Left colon (tissue), 2 donors: ENCODE data around the gene SIX4. TPM values are rescaled to one million over a fixed set of nuclear protein-coding genes. Genes with fewer than 3 reads are reported as not detected.

ENCODE experiments used
- ATAC-seq: fragments of 200-7000 bp; cut with Tn5 transposase; one replicate; pipeline ENCODE4 v1.9.1; 2020; ENCODE audit warnings: mild to moderate bottlenecking, moderate library complexity
- DNase-seq, 2 donors: peaks; one replicate each; pipeline ENCODE4 v3.0.0-alpha.2; 2020
- intact Hi-C, 2 donors: fragments of 100-400 bp; cut with DNase I in 1 of 2; cut with micrococcal nuclease in 1 of 2; formaldehyde crosslinking; loops; one replicate each; pipeline versions ENCODE4 v1.11.2 to v1.14.0; 2022; cut with DNase I, micrococcal nuclease
- total RNA-seq, 2 donors: library from RNA; stranded (reverse); fragmentation: NEBNext Ultra II Directional; extraction: Animal tissue kit (Norgen Biotek cat#: 25700); gene quantifications; one replicate each; pipeline ENCODE4 v1.2.1, GENCODE V29; 2021
- donor health status: DM: no; HTN: no; CAD: no.
- donor health status: DM: yes; HTN: yes; CAD: no.

The SIX4 gene
- total RNA-seq, 2 donors from 2014 or later: 0.09 to 0.11 TPM

DNA sequence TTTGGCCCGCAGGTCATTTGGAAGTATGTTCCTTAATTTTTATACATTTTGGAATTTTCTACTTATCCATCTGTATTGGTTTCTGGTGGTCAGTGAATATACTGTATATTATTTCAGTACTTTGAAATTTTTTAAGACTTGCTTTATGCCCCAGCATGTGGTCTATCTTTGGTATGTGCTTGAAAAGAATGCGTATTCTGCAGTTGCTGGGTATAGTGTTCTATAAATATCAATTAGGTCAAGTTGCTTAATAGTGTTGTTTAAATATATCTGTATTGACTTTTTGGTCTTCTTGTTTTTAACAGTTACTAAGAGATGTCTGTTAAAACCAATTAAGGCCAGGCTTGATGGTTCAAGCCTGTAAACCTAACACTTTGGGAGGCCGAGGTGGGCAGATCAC is 53.2 kb downstream of the SIX4 start:
- ATAC-seq: no peak
- intact Hi-C loops: no loop called here
- DNase-seq: no peak

DNA sequence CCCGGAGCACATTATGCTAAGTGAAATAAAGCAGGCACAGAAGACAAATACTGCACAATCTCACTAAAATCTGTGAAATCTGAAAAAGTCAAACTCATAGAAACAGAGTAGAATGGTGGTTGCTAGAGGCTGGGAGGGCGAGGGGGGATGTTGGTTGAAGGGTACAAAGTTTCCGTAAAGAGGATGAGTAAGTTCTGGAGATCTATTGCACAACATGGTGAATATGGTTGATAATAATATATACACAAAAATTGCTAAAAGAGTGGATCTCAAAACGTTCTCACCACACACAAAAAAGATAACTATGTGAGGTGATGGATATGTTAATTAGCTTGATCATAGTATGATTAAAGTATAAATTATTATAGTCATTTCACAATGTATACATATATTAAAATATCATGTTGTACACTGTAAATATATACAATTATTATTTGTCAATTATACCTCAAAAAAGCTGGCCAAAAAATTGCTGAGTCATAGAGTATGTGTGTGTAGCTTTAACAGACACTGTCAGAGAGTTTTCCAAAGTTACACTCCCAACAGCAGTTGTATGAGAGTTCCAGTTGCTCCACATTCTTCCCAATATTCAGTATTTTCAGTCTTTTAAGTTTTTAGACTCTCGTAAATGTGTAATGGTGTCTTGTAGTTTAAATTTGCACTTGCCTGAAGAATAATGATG is 55.6 kb downstream of the SIX4 start:
- no peak for ATAC-seq
- no peak for DNase-seq
- intact Hi-C loops: no loop called here

DNA sequence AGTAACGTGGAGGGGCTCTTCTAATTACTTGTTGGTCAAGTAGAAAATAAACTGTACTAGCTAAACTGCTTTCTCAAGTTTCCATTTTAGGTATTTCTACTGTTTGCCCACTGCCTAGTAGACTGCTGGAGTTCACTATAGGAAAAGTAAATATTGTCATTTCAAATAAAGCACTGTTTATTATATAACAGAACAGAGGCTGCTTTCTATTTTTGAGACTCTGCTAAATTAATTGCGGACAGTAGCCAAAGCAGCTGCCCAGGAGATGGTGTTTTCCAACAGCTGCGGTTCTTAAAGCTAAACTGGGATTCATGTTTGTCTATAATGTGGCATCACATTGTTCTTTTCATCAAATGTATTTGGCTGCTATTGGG is 59.0 kb downstream of the SIX4 start:
- no peak for DNase-seq
- intact Hi-C loops: no loop called here
- no peak for ATAC-seq

DNA sequence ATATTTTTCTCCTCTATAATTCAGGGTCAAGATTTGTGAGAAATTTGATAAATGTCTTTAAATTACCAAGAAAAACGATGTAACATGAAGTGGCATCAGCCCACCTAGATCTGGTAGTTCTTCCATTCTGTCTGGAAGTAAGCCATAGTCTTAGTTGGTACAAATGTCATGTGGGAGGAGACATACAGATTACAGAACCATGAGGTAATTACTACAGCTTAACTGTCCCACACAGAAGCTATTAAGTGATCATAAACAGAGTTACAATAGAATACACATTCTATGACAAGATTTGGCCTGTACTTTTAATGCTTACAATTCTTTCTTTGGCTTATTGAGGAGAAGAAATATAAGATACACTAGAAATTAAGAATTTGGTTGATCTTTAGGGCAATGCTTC is 61.2 kb downstream of the SIX4 start:
- intact Hi-C loops: no loop called here
- ATAC-seq: no peak
- no peak for DNase-seq

DNA sequence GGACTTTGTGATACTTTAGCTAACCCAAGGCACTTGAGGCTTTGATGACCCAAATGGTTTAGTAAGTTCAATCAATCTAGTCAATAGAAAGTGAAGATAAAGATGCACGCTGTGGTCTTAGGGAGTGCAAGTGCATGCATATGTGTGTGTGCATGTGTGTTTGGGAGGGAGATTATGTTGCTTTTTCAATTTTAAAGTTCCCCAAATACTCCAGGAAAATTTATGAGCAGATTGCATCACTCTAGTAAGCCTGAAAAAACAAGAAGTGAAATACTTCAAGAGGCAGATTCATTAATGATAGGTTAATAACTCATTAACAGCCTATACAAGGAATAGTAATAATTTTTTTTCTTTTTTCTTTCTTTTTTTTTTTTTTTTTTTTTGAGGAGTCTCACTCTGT is 62.4 kb downstream of the SIX4 start:
- DNase-seq (no peak), ATAC-seq (no peak)
- intact Hi-C loops: no loop called here

Other genes starting within 250 kb of the SIX4 start
- not detected for gene C14orf39, start 238.3 kb downstream of the SIX4 start, total RNA-seq
- gene SIX6, start 215.2 kb downstream of the SIX4 start, total RNA-seq: not detected
- not detected for gene SIX1, start 74.9 kb downstream of the SIX4 start, total RNA-seq
- gene MNAT1, start 10.4 kb upstream of the SIX4 start, total RNA-seq: 10 to 100 TPM; 11.1 to 12.0 TPM